ENCODE data around the gene UBE2U. TPM values are rescaled to one million over a fixed set of nuclear protein-coding genes. Genes with fewer than 3 reads are reported as not detected.

UBE2U gene
- total and polyA plus RNA-seq, 2 experiments from 2014 or later = not detected

DNA sequence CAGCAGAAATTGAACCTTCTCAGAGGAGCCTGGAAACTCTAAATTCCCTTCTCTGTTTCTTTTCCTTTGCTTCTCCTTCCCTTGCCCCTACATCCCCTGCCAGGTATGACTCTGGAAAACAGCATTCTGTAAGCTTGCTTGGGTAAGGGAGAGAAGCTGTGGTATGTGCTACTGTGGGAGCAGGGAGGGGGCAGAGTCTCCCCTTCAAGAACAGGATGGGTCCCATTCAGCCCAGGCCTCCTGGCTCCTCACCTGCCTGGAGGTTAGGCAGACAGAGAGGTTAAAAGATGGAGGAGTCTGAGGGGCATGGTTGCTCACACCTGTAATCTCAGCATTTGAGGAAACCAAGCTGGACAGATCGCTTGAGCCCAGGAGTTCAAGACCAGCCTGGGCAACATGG is 40.6 kb upstream of the UBE2U start:
- no peak overlapping the region for H3K9ac ChIP-seq
- H2AFZ ChIP-seq = no peak overlapping the region
- peaks cover 28% of the 10 kb centered on the region for H3K4me1 ChIP-seq (ENCODE audit: insufficient read depth)
- H3K27ac ChIP-seq = no peak overlapping the region
- no peaks in the 10 kb centered on the region for H3K79me2 ChIP-seq (ENCODE audit: insufficient read depth)
- no peak overlapping the region for H3K4me3 ChIP-seq
- TF ChIP-seq EZH2 (IDR thresholded peaks at IDR 0.05; ENCODE audit: insufficient read depth, poor library complexity, severe bottlenecking) (no peak), EZH2phosphoT487 (IDR thresholded peaks at IDR 0.05; ENCODE audit: insufficient read depth, low read depth) (no peak)
- WGBS, 2 experiments (ENCODE audit: low coverage in 1 of 2, low lambda C conversion rate in 2 of 2, missing lambda C conversion rate in 2 of 2) = 63 to 100% methylated on average over 1 of the region's 1 CpG
- in situ Hi-C loops (cut with MboI) = no loop called here
- H4K20me1 ChIP-seq (ENCODE audit: insufficient read depth) = no peaks in the 10 kb centered on the region
- H3F3A ChIP-seq (ENCODE audit: insufficient read depth) = peaks cover 23% of the 10 kb centered on the region; the same call in 1 of the 2 replicates
- DNase-seq = no peak
- H3K27me3 ChIP-seq (replicated peaks; ENCODE audit: insufficient read depth) = no peaks in the 10 kb centered on the region
- no peaks in the 10 kb centered on the region for H3K36me3 ChIP-seq (ENCODE audit: low read depth)
- no peaks in the 10 kb centered on the region for H3K9me2 ChIP-seq (ENCODE audit: insufficient read depth)
- no peaks in the 10 kb centered on the region for H3K9me3 ChIP-seq (ENCODE audit: low read depth)
- H3K4me2 ChIP-seq (ENCODE audit: unreplicated experiment) = no peak overlapping the region

DNA sequence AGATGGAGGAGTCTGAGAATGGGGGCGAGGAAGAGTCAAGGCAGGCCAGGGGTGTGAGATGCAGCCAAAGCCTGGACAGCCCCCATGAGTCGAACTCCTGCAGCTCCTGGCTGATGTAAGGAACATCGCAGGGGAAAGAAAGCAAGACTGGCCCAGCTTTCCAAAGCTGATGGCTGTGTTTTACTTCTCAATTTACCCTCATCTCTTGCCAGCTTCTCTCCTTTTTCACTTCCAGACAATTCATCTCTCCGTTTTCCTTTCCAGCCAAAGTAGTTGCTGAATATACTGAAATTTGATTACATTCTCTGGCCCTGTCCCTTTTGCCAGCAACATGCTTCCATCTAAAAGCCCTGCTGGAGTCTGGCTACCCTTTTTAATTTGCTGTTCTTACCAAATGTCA is 40.0 kb upstream of the UBE2U start:
- Histone ChIP-seq H2AFZ (no peak overlapping the region), H3K9me3 (ENCODE audit: low read depth) (no peaks in the 10 kb centered on the region), H3K4me1 (ENCODE audit: insufficient read depth) (peaks cover 28% of the 10 kb centered on the region), H3K4me2 (ENCODE audit: unreplicated experiment) (no peak overlapping the region), H3F3A (ENCODE audit: insufficient read depth) (peaks cover 23% of the 10 kb centered on the region; the same call in 1 of the 2 replicates), H3K79me2 (ENCODE audit: insufficient read depth) (no peaks in the 10 kb centered on the region), H3K36me3 (ENCODE audit: low read depth) (no peaks in the 10 kb centered on the region), H3K4me3 (no peak overlapping the region), H3K9me2 (ENCODE audit: insufficient read depth) (no peaks in the 10 kb centered on the region), H3K27ac (no peak overlapping the region), H4K20me1 (ENCODE audit: insufficient read depth) (no peaks in the 10 kb centered on the region), H3K27me3 (replicated peaks; ENCODE audit: insufficient read depth) (no peaks in the 10 kb centered on the region), H3K9ac (no peak overlapping the region)
- in situ Hi-C loops (cut with MboI) = no loop called here
- 64 to 67% methylated on average over 4 of the region's 4 CpGs for WGBS, 2 experiments (ENCODE audit: low coverage in 1 of 2, low lambda C conversion rate in 2 of 2, missing lambda C conversion rate in 2 of 2)
- TF ChIP-seq EZH2 (IDR thresholded peaks at IDR 0.05; ENCODE audit: insufficient read depth, poor library complexity, severe bottlenecking) = no peak
- no peak for TF ChIP-seq EZH2phosphoT487 (IDR thresholded peaks at IDR 0.05; ENCODE audit: insufficient read depth, low read depth)
- no peak for DNase-seq

DNA sequence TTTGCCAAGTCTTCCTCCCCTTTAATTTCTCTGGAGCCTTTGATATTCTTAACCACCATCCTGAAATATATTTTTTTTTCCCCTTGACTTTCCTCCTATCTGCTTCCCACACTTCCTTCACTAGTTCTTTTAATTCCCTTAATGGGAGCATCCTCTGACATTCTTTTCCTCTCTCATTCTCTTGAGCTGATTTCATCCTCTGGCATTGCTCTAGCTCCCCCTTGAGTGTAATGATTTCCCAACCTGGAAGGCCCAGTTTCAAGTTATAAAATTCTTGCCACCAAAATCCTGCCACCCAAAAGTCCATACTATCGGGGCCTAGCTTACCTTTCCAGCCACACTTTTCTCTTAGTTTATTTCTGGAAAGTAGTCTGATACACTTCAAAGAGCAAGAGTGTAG is 39.5 kb upstream of the UBE2U start:
- Histone ChIP-seq H3F3A (ENCODE audit: insufficient read depth) (peaks cover 23% of the 10 kb centered on the region; the same call in 1 of the 2 replicates), H4K20me1 (ENCODE audit: insufficient read depth) (no peaks in the 10 kb centered on the region), H2AFZ (0 out of 2 replicates have a peak overlapping the region, but pooled peaks have one; percentile 42), H3K27me3 (replicated peaks; ENCODE audit: insufficient read depth) (no peaks in the 10 kb centered on the region), H3K9ac (no peak overlapping the region; the same call in 1 of the 2 replicates), H3K27ac (no peak overlapping the region), H3K4me2 (ENCODE audit: unreplicated experiment) (no peak overlapping the region), H3K4me3 (no peak overlapping the region), H3K9me3 (ENCODE audit: low read depth) (no peaks in the 10 kb centered on the region), H3K79me2 (ENCODE audit: insufficient read depth) (no peaks in the 10 kb centered on the region), H3K4me1 (ENCODE audit: insufficient read depth) (peaks cover 28% of the 10 kb centered on the region), H3K9me2 (ENCODE audit: insufficient read depth) (no peaks in the 10 kb centered on the region), H3K36me3 (ENCODE audit: low read depth) (no peaks in the 10 kb centered on the region)
- DNase-seq = peak; percentile 74
- in situ Hi-C loops (cut with MboI) = no loop called here
- 26 to 38% methylated on average over 1 of the region's 1 CpG for WGBS, 2 experiments (ENCODE audit: low coverage in 1 of 2, low lambda C conversion rate in 2 of 2, missing lambda C conversion rate in 2 of 2)
- no peak for TF ChIP-seq EZH2phosphoT487 (IDR thresholded peaks at IDR 0.05; ENCODE audit: insufficient read depth, low read depth)
- no peak for TF ChIP-seq EZH2 (IDR thresholded peaks at IDR 0.05; ENCODE audit: insufficient read depth, poor library complexity, severe bottlenecking)

DNA sequence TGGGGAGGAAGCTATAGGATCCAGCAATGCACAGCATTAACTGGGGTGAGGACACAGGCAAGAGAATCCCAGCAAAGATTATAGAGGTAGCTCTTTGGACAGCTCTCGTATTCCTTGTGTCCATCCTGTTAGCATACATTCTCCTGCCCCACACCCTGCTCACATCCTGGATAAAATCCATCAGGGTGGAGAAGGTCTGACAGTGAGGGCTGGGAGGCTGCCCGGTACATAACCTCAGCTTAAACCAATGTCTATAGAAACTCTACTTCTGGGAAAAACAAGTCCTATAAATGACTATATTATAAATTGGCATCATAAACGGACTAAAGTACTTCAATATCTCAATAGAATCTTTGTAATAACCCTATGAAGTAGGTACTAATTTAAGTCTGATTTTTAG is 36.8 kb upstream of the UBE2U start:
- DNase-seq = no peak
- Histone ChIP-seq H3K79me2 (ENCODE audit: insufficient read depth) (no peaks in the 10 kb centered on the region), H3K4me2 (ENCODE audit: unreplicated experiment) (no peak overlapping the region), H3K9me2 (ENCODE audit: insufficient read depth) (no peaks in the 10 kb centered on the region), H4K20me1 (ENCODE audit: insufficient read depth) (no peaks in the 10 kb centered on the region), H2AFZ (no peak overlapping the region), H3F3A (ENCODE audit: insufficient read depth) (peaks cover 22% of the 10 kb centered on the region), H3K4me3 (no peak overlapping the region), H3K36me3 (ENCODE audit: low read depth) (no peaks in the 10 kb centered on the region), H3K9ac (no peak overlapping the region), H3K9me3 (ENCODE audit: low read depth) (no peaks in the 10 kb centered on the region), H3K27ac (peak overlapping the region; percentile 26; the same call in 1 of the 2 replicates), H3K27me3 (replicated peaks; ENCODE audit: insufficient read depth) (no peaks in the 10 kb centered on the region), H3K4me1 (ENCODE audit: insufficient read depth) (peaks cover 24% of the 10 kb centered on the region)
- 76 to 79% methylated on average over 3 of the region's 3 CpGs for WGBS, 2 experiments (ENCODE audit: low coverage in 1 of 2, low lambda C conversion rate in 2 of 2, missing lambda C conversion rate in 2 of 2)
- in situ Hi-C loops (cut with MboI) = no loop called here
- no peak for TF ChIP-seq EZH2phosphoT487 (IDR thresholded peaks at IDR 0.05; ENCODE audit: insufficient read depth, low read depth)
- no peak for TF ChIP-seq EZH2 (IDR thresholded peaks at IDR 0.05; ENCODE audit: insufficient read depth, poor library complexity, severe bottlenecking)

DNA sequence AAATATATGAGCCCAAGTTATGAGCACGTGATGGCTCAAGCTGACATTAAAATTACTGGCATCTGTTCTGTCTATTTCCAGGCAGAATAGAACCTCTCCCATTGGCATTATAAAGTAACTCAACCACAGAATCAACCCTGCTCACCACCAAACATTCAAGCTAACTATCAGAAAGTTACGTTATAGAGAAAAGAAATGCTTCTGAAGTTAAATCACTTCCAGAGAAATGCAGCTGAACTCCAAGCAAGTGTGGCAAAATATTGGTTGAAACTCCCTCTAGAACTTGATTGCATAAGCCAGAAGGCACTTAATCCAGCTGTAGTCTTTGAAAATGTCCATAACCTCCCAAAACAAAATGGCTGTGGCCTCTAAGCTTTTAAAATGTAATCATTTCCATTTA is 36.2 kb upstream of the UBE2U start:
- Histone ChIP-seq H3K36me3 (ENCODE audit: low read depth) (no peaks in the 10 kb centered on the region), H3K9me2 (ENCODE audit: insufficient read depth) (no peaks in the 10 kb centered on the region), H3K9ac (no peak overlapping the region), H3K4me3 (no peak overlapping the region), H4K20me1 (ENCODE audit: insufficient read depth) (no peaks in the 10 kb centered on the region), H3K4me1 (ENCODE audit: insufficient read depth) (peaks cover 25% of the 10 kb centered on the region), H3K27ac (peak overlapping the region; percentile 26), H3K27me3 (replicated peaks; ENCODE audit: insufficient read depth) (no peaks in the 10 kb centered on the region), H3K4me2 (ENCODE audit: unreplicated experiment) (no peak overlapping the region), H2AFZ (no peak overlapping the region), H3K79me2 (ENCODE audit: insufficient read depth) (no peaks in the 10 kb centered on the region), H3K9me3 (ENCODE audit: low read depth) (no peaks in the 10 kb centered on the region), H3F3A (ENCODE audit: insufficient read depth) (peaks cover 27% of the 10 kb centered on the region)
- DNase-seq = peak; percentile 57
- in situ Hi-C loops (cut with MboI) = no loop called here
- WGBS, 2 experiments (ENCODE audit: low coverage in 1 of 2, low lambda C conversion rate in 2 of 2, missing lambda C conversion rate in 2 of 2) = 38 to 44% methylated on average over 2 of the region's 2 CpGs
- no peak for TF ChIP-seq EZH2 (IDR thresholded peaks at IDR 0.05; ENCODE audit: insufficient read depth, poor library complexity, severe bottlenecking)
- no peak for TF ChIP-seq EZH2phosphoT487 (IDR thresholded peaks at IDR 0.05; ENCODE audit: insufficient read depth, low read depth)

All from GM23248 (cell line).